T-cell (primary cell): Measurements from ENCODE around the gene SPDYE5. TPM values are rescaled to one million over a fixed set of nuclear protein-coding genes. Genes with fewer than 3 reads are reported as not detected.
"Not testable (repeated sequence)": the region's sequence is repeated elsewhere in the genome, so short reads cannot be mapped to it uniquely, and the experiment has no call there.

Experiments used
- ATAC-seq, 4 experiments: fragments of 200-7000 bp in 3 of 4; fragments of 150-1000 bp in 1 of 4; cut with Tn5 transposase; replicated peaks in 1 of 4; 1 replicate in 3 of 4; 2 replicates in 1 of 4; pipeline ENCODE4 v1.10.0; 2021; ENCODE audit warnings: moderate library complexity in 3 of 4, mild to moderate bottlenecking in 2 of 4, moderate number of reproducible peaks in 1 of 4
- CTCF ChIA-PET, 2 donors: fragments of 300-600 bp; sonication (Branson Sonifier 250); formaldehyde crosslinking; loops; one replicate each; lab custom pipeline; 2022; ENCODE audit warnings: antibody characterized with exemption in 2 of 2; lab: Charles Lee
- POLR2A ChIA-PET, 2 donors: fragments of 300-600 bp; sonication (Branson Sonifier 250); formaldehyde crosslinking; loops; one replicate each; lab custom pipeline; 2022; ENCODE audit warnings: antibody characterized with exemption in 2 of 2; lab: Charles Lee
- DNase-seq, 35 experiments: peaks; one replicate each; pipeline versions ENCODE4 v3.0.0 to v3.0.0-alpha.2; 2013 to 2023
- H3K27ac ChIP-seq: one replicate; pipeline ENCODE4 v1.5.1; 2013; ENCODE audit warnings: low read length
- H3K27me3 ChIP-seq, 2 experiments: replicated peaks in 1 of 2; 1 replicate in 1 of 2; 2 replicates in 1 of 2; pipeline versions ENCODE4 v1.6.1 to v1.7.0; 2013; ENCODE audit warnings: low read length in 1 of 2, mixed read lengths in 1 of 2; ENCODE audit not compliant: control insufficient read depth in 2 of 2, insufficient read depth in 2 of 2; ENCODE audit errors: extremely low read depth in 1 of 2
- H3K36me3 ChIP-seq, 2 donors: 1 replicate in 1 of 2; 2 replicates in 1 of 2; pipeline versions ENCODE4 v1.6.1 to v1.7.0; 2013; ENCODE audit warnings: low read length in 1 of 2; ENCODE audit not compliant: control insufficient read depth in 2 of 2, insufficient read depth in 1 of 2; ENCODE audit errors: extremely low read depth in 1 of 2
- H3K4me1 ChIP-seq, 2 experiments: 1 replicate in 1 of 2; 2 replicates in 1 of 2; pipeline versions ENCODE4 v1.6.1 to v1.7.0; 2013; ENCODE audit warnings: low read length in 2 of 2, mixed read lengths in 1 of 2; ENCODE audit not compliant: insufficient read depth in 2 of 2, control insufficient read depth in 1 of 2; ENCODE audit errors: extremely low read depth in 1 of 2
- H3K4me3 ChIP-seq, 2 donors: 1 replicate in 1 of 2; 2 replicates in 1 of 2; pipeline versions ENCODE4 v1.5.1 to v1.7.0; 2013; ENCODE audit warnings: mild to moderate bottlenecking in 2 of 2, low read length in 1 of 2, moderate library complexity in 1 of 2; ENCODE audit not compliant: control insufficient read depth in 1 of 2; ENCODE audit errors: extremely low read depth in 1 of 2
- H3K9me3 ChIP-seq: 2 replicates; pipeline ENCODE4 v1.7.0; 2013
- H3K27ac Mint-ChIP-seq, 2 donors: one replicate each; pipeline ENCODE4 v1.8.0; 2020 to 2021; ENCODE audit warnings: mild to moderate bottlenecking in 2 of 2, mixed read lengths in 2 of 2
- H3K27me3 Mint-ChIP-seq, 2 donors: one replicate each; pipeline ENCODE4 v1.8.0; 2021 to 2022; ENCODE audit warnings: mixed read lengths in 2 of 2
- H3K36me3 Mint-ChIP-seq: one replicate; pipeline ENCODE4 v1.8.0; 2021; ENCODE audit warnings: mixed read lengths
- H3K4me1 Mint-ChIP-seq, 3 donors: one replicate each; pipeline ENCODE4 v1.8.0; 2020 to 2022; ENCODE audit warnings: mixed read lengths in 3 of 3, mild to moderate bottlenecking in 1 of 3
- H3K4me3 Mint-ChIP-seq, 3 donors: one replicate each; pipeline ENCODE4 v1.8.0; 2020 to 2022; ENCODE audit warnings: mild to moderate bottlenecking in 3 of 3, mixed read lengths in 3 of 3, moderate library complexity in 3 of 3
- H3K9me3 Mint-ChIP-seq, 3 donors: one replicate each; pipeline ENCODE4 v1.8.0; 2020 to 2022; ENCODE audit warnings: mixed read lengths in 3 of 3
- WGBS: methylation state at CpG from one replicate; pipeline ENCODE4 v1.1.5; 2013; ENCODE audit warnings: missing lambda C conversion rate; ENCODE audit not compliant: insufficient coverage; 5-methylcytosine and 5-hydroxymethylcytosine counted together
- total RNA-seq, 35 experiments: library from RNA in 6 of 35; stranded (reverse) in 6 of 35; fragments of 120-200 nt in 1 of 35; gene quantifications; one replicate each; pipeline versions ENCODE4 v1.2.1 to v1.2.4 and lab custom pipeline; 2013 to 2026

The SPDYE5 gene
- total RNA-seq, 5 donors from 2014 or later (not counting 1 experiment from before 2014, with no cell fraction given): 0.23 to 0.30 TPM; not detected in 3

- H3K27ac ChIP-seq, H3K9me3 Mint-ChIP-seq, ATAC-seq, H3K36me3 Mint-ChIP-seq, DNase-seq, CTCF ChIA-PET, H3K36me3 ChIP-seq, H3K27ac Mint-ChIP-seq, H3K27me3 ChIP-seq, H3K4me3 ChIP-seq, H3K4me1 ChIP-seq, POLR2A ChIA-PET, H3K4me3 Mint-ChIP-seq, H3K27me3 Mint-ChIP-seq, H3K4me1 Mint-ChIP-seq, H3K9me3 ChIP-seq: not testable (repeated sequence)
- no CpG with 5 or more reads among the region's 4 CpGs for WGBS
Observed at GRCh38 chr7:75509033-75509432, 16.9 kb downstream of the SPDYE5 start.

- CTCF ChIA-PET, POLR2A ChIA-PET, H3K4me1 ChIP-seq, H3K4me3 Mint-ChIP-seq, H3K9me3 ChIP-seq, H3K27me3 Mint-ChIP-seq, H3K27ac ChIP-seq, H3K4me3 ChIP-seq, H3K27ac Mint-ChIP-seq, ATAC-seq, DNase-seq, H3K27me3 ChIP-seq: not testable (repeated sequence)
- Mint-ChIP-seq H3K4me1 (peaks cover 30 to 36% (median 34%) of the 10 kb centered on the region in 3 donors), H3K36me3 (peaks cover 45% of the 10 kb centered on the region), H3K9me3 (peaks cover 4 to 11% (median 4%) of the 10 kb centered on the region in 3 donors)
- peaks cover 7 to 20% of the 10 kb centered on the region in 2 donors for H3K36me3 ChIP-seq
- WGBS: 100% methylated on average over 1 of the region's 2 CpGs
Observed at GRCh38 chr7:75518842-75519241, 26.7 kb downstream of the SPDYE5 start.

GRCh38 chr7:75521727-75522126, 29.6 kb downstream of the SPDYE5 start:
- H3K9me3 ChIP-seq, H3K4me3 ChIP-seq, DNase-seq, H3K27me3 ChIP-seq, H3K4me3 Mint-ChIP-seq, H3K27ac ChIP-seq, CTCF ChIA-PET, H3K27me3 Mint-ChIP-seq, POLR2A ChIA-PET, ATAC-seq: not testable (repeated sequence)
- Histone ChIP-seq H3K36me3 (peaks cover 10 to 27% of the 10 kb centered on the region in 2 donors), H3K4me1 (peaks cover 0 to 11% of the 10 kb centered on the region in 2 experiments)
- Mint-ChIP-seq H3K9me3 (peaks cover 4 to 11% (median 4%) of the 10 kb centered on the region in 3 donors), H3K4me1 (peaks cover 48 to 58% (median 50%) of the 10 kb centered on the region in 3 donors), H3K27ac (peak overlapping the region in 1 of 2 donors; percentile 16), H3K36me3 (peaks cover 61% of the 10 kb centered on the region)

DNA sequence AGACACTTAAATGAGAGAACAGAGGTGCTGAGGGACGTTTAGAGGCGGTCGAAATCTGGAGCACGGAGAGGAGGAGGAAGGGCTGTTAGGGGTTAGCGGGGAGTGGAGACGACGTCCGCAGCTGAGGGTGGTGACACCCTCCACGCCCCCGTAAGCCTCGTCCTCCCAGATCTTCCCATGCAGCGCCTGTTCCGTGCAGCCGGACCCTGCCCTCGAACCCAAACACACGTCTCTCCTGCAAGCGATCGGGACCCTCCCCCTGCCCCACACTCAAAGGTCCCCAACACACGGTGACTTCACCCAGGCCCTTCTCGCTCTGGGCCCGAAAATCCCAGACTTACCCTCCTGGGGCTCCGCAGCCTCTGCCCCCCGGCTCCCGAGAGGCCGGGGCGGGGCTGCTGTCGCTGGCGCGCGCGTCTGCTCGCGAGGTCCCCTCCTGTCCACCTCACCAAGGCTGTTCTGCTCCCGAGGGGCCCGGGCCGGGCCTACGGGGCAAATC, 35.2 kb downstream of the SPDYE5 start:
- peak in 5 of 35 experiments; percentile 1 to 12 (median 3) for DNase-seq

DNA sequence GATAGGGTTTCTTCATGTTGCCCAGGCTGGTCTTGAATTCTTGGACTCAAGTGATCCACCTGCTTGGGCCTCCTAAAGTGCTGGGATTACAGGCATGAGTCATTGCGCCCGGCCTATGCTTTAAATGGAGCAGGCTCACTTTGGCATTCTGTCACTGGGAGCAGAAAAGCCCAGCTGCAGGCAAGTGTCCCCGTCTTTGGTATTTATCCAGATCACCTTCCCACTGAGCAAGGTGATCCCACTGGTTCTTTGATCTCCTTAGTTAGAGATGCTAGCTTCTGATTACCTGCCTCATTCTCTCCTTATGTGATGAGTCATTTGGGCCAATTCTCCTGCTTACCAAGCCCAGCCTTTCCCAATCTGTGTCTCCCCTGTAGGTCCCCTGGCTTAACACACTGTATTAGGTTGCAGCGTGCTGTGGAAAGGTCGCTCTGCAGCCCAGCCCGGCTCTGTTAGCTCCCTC, 39.3 kb downstream of the SPDYE5 start:
- POLR2A ChIA-PET: interaction anchor here in 1 of 2 donors (0.6 kb wide), 1 partner anchor 1155 kb away, joined by 3 read pairs; no protein-coding TSS in a partner anchor
- no peaks in the 10 kb centered on the region for H3K36me3 Mint-ChIP-seq

More for the DNA sequence above, 35.2 kb downstream of the SPDYE5 start:
- CTCF ChIA-PET, ATAC-seq, POLR2A ChIA-PET, H3K27me3 ChIP-seq, H3K27me3 Mint-ChIP-seq, H3K9me3 Mint-ChIP-seq, H3K27ac ChIP-seq, H3K9me3 ChIP-seq: not testable (repeated sequence)
- Histone ChIP-seq H3K4me3 (peak overlapping the region; percentile 34 to 69), H3K36me3 (peaks cover 5 to 18% of the 10 kb centered on the region in 2 donors), H3K4me1 (peaks cover 0 to 24% of the 10 kb centered on the region in 2 experiments)
- 0% methylated on average over 32 of the region's 37 CpGs for WGBS
- Mint-ChIP-seq H3K27ac (peak overlapping the region; percentile 76 to 80), H3K36me3 (peaks cover 29% of the 10 kb centered on the region), H3K4me3 (peak overlapping the region; percentile 84 to 92 (median 89)), H3K4me1 (peaks cover 32 to 46% (median 43%) of the 10 kb centered on the region in 3 donors)

GRCh38 chr7:75532639-75533038, 40.5 kb downstream of the SPDYE5 start:
- ChIA-PET POLR2A (no interaction called here), CTCF (no interaction called here)
- no peak overlapping the region for H3K4me3 Mint-ChIP-seq

More for the DNA sequence above, 39.3 kb downstream of the SPDYE5 start:
- no peaks in the 10 kb centered on the region for H3K27me3 ChIP-seq
- H3K4me3 Mint-ChIP-seq: no peak overlapping the region
- peaks cover 0 to 17% of the 10 kb centered on the region in 2 experiments for H3K4me1 ChIP-seq
- ATAC-seq (no peak), DNase-seq (no peak)
- no peak overlapping the region for H3K4me3 ChIP-seq
- H3K4me1 Mint-ChIP-seq: peaks cover 12 to 17% (median 16%) of the 10 kb centered on the region in 3 donors
- H3K9me3 Mint-ChIP-seq: no peaks in the 10 kb centered on the region
- WGBS: 93% methylated on average over 5 of the region's 6 CpGs
- no peak overlapping the region for H3K27ac ChIP-seq
- H3K36me3 ChIP-seq: peaks cover 0 to under 1% of the 10 kb centered on the region in 2 donors
- H3K9me3 ChIP-seq: no peaks in the 10 kb centered on the region
- CTCF ChIA-PET: interaction anchor here in 1 of 2 donors (0.7 kb wide), 1 partner anchor 129 kb away, joined by 3 read pairs; no protein-coding TSS in a partner anchor
- H3K27me3 Mint-ChIP-seq: no peaks in the 10 kb centered on the region
- no peak overlapping the region for H3K27ac Mint-ChIP-seq

More at GRCh38 chr7:75532639-75533038, 40.5 kb downstream of the SPDYE5 start:
- peaks cover 0 to 7% (median 7%) of the 10 kb centered on the region in 3 donors for H3K4me1 Mint-ChIP-seq
- ATAC-seq (no peak), DNase-seq (no peak)
- no peaks in the 10 kb centered on the region for H3K9me3 Mint-ChIP-seq
- Histone ChIP-seq H3K4me1 (peaks cover 0 to 7% of the 10 kb centered on the region in 2 experiments), H3K36me3 (peaks cover 0 to 3% of the 10 kb centered on the region in 2 donors), H3K27me3 (no peaks in the 10 kb centered on the region), H3K27ac (no peak overlapping the region), H3K4me3 (no peak overlapping the region), H3K9me3 (no peaks in the 10 kb centered on the region)
- no peaks in the 10 kb centered on the region for H3K27me3 Mint-ChIP-seq
- H3K27ac Mint-ChIP-seq: no peak overlapping the region
- peaks cover 4% of the 10 kb centered on the region for H3K36me3 Mint-ChIP-seq
- 100% methylated on average over 3 of the region's 4 CpGs for WGBS
